HL-60/S4 treated with retinoic acid at 250 ng/mL for 4 days and 3 days (cell line): ENCODE results near the gene FCGR2B.
"Not testable (repeated sequence)": the region's sequence is repeated elsewhere in the genome, so short reads cannot be mapped to it uniquely, and the experiment has no call there.

Experiments used
- in situ Hi-C: fragments of 300-500 bp; cut with MboI; formaldehyde crosslinking; loops from 2 replicates; pipeline ENCODE4 v1.7.0; 2022; ENCODE audit warnings: low sequenced_read_pairs

Gene FCGR2B

DNA sequence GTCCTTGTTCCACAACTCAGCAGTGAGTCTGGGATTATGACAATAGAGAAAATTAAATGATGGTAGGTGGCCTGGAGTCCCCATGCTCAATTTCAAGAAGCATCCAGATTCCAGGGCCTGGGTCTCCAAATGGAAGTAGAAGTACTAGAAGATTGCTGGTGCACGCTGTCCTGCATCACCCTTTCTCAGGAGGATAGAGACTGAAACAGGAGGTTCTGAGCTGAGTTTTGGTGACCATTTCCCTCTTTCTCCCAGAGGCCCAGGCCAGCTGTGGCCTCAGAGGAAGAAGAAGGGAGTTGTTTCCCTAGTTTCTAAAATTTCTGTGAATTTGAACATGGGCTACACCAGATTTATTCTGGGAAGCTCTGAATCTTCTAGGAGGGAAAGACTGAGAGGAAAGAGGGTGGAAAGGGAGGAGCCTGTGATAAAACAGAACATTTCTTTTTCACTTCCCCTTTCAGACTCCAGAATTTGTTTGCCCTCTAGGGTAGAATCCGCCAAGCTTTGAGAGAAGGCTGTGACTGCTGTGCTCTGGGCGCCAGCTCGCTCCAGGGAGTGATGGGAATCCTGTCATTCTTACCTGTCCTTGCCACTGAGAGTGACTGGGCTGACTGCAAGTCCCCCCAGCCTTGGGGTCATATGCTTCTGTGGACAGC is at the start of gene FCGR2B:
TSS of gene FCGR2B (plus strand) at position 460 of the 656 bp plus-strand sequence. CDS start at position 559, 99 bp downstream.
- in situ Hi-C loops: not testable (repeated sequence)

DNA sequence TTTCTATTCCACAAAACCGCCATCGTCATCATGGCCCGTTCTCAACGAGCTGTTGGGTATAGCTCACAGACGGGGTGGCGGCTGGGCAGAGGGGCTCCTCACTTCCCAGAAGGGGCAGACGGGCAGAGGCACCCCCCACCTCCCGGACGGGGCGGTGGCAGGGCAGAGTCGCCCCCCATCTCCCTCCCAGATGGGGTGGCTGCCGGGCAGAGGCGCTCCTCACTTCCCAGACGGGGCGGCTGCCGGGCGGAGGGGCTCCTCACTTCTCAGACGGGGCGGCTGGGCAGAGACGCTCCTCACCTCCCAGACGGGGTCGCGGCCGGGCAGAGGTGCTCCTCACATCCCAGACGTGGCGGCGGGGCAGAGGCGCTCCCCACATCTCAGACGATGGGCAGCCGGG is 46.5 kb upstream of the FCGR2B start:
- in situ Hi-C loops: not testable (repeated sequence)

DNA sequence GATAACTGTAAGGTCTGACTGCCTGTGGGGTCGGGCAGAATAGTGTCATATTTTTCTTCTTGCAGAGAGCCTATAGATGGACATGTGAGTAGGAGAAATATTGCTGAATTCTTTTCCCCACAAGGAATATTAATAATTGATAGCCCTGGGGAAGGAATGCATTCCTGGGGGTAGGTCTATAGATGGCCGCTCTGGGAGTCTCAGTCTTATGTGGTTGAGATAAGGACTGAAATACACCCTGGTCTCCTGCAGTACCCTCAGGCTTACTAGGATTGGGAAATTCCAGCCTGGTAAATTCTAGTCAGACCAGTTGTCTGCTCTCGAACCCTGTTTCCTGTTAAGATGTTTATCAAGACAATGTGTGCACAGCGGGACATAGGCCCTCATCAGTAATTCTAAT is 44.4 kb upstream of the FCGR2B start:
- in situ Hi-C loops: not testable (repeated sequence)

DNA sequence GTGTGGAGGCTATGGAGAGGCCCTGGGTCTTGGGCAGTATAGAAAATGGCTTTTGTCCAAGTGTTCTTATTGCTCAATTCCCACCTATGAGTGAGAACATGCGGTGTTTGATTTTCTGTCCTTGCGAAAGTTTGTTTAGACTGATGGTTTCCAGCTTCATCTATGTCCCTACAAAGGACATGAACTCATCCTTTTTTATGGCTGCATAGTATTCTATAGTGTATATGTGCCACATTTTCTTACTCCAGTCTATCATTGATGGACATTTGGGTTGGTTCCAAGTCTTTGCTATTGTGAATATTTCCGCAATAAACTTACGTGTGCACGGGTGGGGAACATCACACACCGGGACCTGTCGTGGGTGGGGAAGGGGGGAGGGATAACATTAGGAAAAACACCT is 42.5 kb upstream of the FCGR2B start:
- in situ Hi-C loops: not testable (repeated sequence)

DNA sequence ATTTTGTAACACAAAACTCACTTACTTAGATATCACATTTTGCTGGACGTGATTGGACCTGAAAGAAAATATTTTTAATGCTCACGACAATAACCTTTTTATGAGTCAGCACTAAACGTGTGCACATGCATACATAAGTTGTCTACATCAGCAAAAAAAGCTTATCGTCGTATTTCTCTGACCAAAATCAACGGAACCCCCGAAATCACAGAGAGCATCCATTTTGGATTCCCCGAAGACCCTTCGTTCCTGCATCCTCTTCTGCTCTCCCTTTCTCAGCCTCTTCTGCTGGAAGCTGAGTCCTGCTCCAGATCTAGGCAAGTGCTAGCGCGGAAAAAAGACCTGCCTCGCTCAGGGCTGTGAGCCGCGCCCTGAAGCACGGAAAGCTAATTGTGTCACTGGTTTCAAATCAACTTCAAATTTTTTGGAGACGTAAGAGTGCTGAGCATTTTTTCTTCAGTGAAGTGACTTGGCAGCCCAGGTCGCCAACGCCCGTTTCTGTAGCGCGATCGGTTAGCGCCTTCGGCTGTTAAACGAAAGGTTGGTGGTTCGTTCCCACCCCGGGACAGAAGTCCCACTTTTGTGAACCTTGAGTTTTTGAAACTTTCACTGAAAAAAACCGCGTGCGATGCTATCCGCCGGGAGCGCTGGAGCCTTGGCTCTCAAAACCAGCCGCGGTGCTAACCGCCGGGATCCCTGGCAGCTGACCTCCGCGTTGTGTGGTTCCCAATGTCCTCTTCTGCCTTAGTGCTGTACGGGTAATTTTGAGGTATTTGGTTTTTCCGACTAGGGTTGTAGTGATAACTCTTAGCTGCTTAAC is 41.6 kb upstream of the FCGR2B start:
- in situ Hi-C loops: not testable (repeated sequence)

DNA sequence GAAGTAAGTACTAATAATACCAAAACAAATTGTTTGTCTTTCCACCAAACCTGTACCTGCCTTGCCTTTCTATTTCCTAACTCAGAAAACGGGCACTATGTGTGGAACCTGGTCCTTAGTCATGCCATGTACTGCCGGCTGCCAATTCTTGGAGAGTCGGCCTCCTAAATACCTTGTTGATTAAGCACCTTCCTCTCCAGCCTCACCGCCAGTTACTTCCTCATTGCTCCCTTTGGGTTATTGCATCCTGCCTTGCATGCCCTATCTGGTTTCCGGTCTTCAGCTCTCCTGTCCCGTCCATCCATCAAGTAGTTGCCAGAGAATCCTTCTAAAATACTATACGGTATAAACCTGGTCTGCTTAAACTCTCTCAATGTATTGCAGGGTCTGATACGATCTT is 40.9 kb upstream of the FCGR2B start:
- in situ Hi-C loops: not testable (repeated sequence)

DNA sequence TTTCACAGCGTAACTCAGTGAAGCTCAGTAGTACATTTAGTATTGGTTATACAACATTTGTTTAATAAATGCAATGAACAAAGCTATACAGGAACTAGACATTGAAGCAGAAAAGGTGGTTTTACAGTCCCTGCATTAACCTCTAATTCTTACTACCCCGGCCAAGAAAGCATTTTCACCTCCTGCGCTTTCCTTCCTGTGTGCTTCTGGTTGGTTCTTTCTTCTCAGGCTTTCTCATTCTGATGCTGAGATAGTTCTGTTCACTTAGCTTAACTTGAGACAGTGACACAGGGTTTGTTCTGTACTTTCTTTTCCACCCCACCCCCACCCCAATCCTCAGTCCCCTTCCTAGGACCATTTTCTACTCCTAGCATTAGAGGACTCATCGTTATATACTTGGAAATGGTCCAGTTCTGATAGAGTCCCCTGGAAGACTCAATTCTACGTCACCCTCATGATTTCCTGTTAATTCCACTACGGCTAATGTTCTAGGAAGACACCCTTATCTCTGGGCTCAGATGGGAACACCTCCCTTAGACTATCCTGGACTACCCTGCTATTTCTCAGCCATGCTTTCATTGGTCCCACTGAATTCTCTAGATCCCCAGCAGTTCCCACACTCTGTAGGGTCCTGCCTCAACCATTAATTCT is 39.4 kb upstream of the FCGR2B start:
- in situ Hi-C loops: not testable (repeated sequence)

DNA sequence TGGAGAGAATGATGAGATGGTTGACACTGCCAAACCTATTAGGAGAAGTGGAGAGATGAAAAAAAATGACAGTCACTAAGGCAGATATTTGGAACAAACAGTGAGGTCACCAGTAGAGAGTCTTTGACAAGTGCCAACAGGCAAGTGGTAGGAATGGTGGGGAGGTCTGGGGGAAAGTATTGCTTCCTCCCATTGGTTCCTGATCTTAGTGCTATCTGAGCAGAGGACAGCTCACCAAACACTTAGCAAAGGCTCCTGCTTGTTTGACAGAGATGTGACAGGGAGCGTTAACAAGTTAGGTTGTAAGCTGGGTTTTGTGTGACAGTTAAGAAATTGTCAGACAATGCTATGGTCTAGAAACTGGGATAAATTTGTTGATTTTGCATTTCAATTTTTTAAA is 38.3 kb upstream of the FCGR2B start:
- in situ Hi-C loops: not testable (repeated sequence)

DNA sequence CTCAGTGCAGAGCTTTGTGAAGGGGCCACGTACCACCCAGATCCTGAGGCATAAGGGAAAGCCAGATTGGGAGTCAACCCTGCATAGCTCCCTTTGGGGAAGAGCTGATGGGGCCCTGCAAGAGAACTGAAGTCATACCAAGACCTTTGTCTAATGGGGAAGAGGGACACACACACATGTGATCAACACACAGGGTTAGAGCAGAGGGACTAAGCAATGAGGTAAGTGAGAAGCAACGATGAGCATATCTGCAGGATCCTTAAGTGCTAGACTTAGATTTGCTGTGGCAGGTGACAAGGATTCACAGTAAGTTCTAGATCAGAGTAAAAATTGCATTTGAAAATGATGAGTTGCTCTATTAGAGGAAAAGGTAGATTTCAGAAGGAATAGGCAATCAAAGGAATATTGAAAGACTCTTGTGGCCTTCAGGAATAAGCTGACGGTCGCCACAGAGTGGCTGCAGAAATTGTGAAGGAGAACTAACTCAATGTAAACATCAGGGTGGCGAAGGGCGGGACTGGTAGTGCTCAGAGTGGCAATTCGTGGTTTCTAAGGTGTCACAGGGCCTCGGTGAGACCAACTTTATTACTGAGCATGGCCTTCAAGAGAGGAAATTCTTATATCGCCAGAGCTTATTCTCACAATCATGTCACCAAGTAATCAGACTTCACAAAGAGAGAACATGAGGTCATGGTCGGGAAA is 36.3 kb upstream of the FCGR2B start:
- in situ Hi-C loops: not testable (repeated sequence)

DNA sequence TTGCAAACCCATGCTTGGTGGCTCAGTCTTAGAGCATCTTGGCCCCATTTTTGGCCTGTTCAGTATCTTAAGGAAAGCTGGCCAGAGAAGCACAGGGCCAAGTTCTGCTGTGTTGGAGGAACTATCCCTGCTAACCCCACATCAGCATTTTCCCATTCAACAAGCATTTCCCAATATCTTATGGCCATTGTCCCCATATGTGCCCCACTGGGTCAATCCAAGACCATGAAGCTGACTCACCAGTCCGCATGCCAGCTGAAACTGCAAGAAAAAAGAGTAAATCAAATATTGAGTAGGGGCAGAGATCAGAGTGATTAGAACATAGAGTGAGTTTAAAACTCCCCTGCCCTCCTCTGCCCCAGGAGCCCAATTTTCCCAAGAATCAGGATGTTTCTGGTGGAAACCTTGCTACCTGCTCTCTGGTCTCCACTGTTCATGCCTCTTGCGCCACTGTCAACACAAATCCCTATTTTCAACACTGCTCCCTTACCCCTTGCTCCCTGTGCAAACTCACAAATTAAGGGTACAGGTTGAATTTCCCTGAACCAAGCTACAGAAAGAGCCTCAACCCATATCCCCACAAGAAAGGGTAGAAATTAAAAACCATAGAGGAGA is 32.7 kb upstream of the FCGR2B start:
- in situ Hi-C loops: not testable (repeated sequence)

DNA sequence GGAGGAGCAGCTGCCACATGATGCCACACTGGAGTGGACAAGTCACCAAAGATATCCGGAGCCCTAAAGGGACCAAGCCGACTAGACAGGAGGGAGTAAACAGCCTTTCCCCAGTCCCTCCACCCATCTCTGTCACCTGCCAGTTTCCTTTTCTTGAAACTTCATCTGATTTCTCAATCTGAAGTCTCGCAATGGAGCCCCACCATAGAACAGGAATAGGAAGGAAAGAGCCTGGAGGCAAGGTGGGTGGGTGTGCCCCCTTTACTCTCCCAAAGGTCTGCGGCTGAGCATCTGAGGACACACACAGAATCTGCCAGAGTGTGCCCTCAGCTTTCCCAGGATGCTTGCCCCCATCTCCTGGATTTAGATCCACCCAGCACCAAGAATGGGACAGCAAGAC is 31.9 kb upstream of the FCGR2B start, which contains the start of gene FCGR3B:
TSS of gene FCGR3B (minus strand) at position 101 of the 400 bp plus-strand sequence. CDS start at position 19, 82 bp downstream.
- in situ Hi-C loops: no loop called here

DNA sequence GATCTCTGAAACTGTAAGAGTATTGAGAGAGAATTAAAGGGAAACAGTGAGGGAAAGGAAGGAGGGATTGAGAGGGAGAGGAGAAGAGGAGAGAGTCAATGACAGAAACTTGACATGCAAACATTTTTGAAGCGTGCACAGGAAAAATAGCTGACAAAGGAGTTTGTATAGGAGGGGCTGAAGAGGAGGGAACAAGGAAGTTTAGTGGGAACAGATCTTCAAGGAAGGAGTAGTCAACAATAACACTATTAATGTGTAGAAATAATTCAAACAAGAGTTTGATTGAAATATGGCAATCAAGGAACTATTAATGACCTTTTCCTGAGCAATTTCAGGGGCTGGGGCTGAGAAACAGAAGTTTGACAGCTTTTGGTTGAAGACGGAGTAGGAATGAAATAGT is 27.9 kb upstream of the FCGR2B start:
- in situ Hi-C loops: not testable (repeated sequence)

DNA sequence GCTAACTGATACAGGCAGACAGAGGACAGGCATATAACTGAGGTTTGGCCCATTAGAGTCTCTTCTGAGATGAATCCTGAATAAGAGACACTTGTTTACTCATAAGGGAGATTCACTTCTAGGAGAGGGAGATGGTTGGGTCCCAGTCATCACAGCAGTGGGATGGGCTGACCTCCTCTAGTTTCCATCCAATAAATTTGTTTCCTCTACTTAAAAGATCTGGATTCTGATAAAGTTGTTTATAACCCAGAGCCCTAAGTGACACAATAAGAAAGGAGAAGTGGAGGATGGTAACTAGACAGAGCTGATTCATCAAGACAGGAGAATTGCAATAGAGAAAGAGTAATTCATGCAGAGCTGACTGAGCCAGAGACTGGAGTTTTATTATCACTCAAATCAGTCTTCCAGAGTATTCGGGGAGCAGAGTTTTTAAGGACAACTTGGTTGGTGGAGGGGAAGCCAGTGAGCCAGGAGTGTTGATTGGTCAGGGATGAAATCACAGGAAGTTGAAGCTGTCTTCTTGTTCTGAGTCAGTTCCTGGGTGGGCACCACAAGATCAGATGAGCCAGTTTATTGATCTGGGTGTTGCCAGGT is 26.7 kb upstream of the FCGR2B start:
- in situ Hi-C loops: not testable (repeated sequence)

DNA sequence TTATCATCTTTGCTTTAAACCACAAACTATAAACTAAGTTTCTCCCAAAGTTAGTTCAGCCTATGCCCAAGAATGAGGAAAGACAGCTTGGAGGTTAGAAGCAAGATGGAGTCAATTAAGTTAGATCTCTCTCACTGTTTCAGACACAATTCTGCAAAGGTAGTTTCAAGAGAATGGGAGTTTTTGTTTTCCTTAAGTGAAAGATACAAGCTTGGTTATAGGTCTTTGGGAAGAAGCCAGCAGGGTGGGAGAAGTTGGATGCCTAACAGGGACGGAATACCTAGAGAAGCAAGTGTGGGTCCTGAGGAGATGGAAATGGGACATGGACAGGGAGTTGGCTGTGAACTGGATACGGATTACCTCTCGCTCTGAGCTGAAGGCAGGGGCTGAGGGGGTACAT is 26.0 kb upstream of the FCGR2B start:
- in situ Hi-C loops: not testable (repeated sequence)

DNA sequence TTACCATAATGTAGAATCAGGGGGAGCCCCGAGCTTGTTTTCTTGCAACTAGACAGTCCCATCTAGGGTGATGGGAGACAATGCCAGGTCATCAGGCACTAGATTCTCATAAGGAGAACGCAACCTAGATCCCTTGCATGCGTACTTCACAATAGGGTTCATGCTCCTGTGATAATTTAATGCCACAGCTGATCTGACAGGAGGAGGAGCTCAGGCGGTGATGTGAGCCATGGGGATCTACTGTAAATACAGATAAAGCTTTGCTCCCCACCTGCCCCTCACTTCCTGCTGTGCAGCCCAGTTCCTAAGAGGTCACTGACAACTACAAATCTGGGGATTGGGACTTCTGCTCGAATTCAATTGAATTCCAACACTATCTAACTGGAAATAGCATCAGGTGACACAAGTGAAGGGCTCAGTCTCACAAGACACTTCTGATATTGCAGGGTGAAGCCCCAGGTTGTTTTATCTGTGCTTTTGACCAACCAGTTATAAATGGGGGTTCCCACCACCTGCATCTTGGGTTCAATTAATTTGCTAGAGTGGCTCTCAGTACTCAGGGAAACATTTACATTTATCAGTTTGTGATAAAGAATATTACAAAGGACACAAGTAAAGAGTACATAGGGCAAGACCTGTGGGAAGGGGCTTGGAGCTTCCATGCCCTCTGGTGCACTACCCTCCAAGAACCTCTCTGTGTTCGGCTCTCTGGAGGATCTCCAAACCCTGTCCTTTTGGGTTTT is 24.5 kb upstream of the FCGR2B start:
- in situ Hi-C loops: not testable (repeated sequence)

DNA sequence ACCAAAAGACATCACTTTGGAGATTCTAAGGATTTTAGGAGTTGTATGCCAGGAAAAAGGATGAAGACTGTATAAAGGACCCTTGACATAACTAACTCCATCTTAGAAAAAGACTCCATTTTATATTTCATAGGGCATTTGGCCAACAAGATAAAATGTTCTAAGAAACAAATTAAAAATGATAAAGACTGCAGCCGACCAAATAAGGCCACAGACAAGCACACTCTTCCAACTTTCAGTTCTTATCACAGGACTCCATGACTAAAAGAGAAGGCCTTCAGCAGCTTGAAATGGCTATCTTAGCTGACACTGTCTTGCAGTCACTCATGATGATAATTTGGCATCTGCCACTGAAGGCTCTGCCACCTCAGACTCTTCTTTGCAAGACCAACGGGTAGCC is 23.7 kb upstream of the FCGR2B start:
- in situ Hi-C loops: not testable (repeated sequence)

DNA sequence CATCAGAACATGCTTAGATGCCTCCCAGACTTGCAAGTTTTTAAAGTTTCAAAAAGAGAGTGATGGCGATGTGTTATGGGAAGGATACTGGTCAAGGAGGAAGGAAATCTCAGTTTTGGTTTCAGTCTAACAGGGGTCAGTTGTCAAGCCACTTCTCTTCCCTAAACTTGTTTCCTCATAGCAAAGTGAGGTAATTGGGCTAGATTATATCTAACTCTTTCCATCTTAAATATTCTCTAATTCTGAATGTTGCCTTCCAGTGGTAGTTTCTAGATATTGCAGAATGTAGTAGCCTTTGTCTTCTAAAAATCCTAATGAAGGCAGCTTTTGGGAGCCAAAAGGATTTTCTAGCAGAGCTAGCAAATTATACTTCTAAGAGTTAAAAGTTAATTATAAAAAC is 20.2 kb upstream of the FCGR2B start:
- in situ Hi-C loops: not testable (repeated sequence)

DNA sequence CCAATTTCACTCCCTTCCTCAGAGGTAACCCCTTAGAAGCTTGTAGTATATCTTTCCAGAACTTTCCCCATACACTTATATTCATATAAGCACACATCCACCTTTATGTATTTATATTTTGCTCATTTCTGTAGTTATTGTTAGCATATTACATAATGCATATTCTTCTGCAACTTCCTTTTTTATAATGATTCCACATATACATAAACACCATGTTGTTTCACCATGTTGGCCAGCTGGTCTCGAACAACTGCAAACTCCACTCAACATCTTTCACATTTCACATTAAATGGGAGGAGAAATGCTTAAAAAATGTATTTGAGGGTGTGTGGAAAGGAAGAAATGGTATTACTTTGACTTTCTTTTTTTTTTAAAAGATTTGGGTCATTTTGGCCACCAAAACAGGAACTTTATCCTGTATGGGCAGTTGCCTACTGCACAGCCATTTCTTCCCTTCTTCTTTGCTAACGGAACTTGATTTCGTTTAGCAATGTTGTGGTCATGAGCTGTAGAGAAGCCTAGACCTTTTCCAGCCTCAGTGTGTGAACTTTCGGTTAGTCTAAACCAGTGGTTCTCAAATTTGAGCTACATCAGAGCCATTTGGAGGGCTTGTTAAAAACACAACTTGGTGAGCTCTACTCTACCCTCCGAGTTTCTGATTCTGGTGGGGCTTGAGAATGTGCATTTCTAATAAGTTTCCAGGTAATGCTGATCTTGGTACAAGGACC is 19.3 kb upstream of the FCGR2B start:
- in situ Hi-C loops: not testable (repeated sequence)

DNA sequence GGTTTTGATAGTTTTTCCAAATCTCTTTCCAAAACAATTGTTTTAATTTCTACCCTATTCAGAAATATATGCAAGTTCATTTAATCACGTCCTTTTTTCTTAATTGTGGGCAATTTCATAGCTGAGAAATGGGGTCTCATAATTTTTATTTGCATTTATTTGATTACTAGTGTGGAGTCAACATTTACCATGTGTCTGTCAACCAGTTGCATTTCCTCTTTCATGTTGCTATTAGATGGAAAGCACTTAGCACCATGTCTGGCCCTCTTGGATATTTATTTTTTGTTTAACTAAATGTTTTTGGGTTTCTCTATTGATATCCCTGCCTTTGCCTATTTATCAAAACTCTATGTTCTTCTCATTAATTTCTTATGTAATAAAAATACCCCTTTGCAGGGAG is 18.1 kb upstream of the FCGR2B start:
- in situ Hi-C loops: not testable (repeated sequence)
